GM19023 (cell line): ENCODE measurements around the gene PAEP.

ENCODE experiments used
- ATAC-seq: cut with Tn5 transposase; IDR thresholded peaks from one replicate; pipeline ENCODE4 v1.9.1; 2021; ENCODE audit warnings: mild to moderate bottlenecking, moderate library complexity; ENCODE audit not compliant: unreplicated experiment

PAEP gene

GRCh38 chr9:135612981-135613910, 51.7 kb downstream of the PAEP start:
- ATAC-seq: no peak

DNA sequence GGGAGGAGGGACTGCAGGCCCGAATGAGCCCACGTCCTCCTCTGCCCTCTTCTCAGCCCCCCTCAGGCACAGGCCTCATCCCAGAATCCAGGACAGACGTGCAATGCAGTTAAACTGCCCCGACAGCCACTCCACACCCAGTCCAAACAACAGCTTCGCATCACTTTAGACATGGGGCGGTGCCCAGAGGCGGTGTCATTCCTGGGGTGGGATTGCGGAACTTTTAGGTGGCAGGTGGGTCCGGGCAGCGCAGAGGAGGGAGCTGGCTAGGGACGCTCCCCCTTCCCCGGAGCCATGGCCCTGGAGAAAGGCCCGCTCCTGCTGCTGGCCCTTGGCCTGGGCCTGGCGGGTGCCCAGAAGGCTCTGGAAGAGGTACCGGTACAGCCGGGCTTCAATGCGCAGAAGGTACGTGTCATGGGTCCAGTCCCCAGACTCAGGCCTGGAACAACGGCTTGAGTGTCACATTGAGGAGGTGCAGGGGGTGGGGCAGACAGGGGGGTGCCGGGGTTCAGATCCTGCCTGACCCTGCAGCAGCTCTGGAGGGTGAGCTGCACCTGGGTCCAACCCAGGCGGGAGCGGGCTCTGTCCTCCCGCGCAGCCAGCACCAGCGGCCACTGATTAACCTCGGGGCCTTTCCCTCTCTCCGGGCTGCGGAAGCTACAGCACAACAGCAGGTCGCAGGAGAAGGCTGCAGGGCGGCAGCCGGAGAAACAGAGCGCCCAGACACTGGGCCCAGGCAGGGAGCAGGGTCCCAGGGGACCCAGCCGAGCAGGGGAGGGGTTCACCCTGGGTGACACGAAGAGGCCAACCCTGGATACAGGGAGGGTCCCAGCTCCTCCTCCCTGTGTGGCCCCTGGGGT, 52.6 kb downstream of the PAEP start:
- ATAC-seq: no peak

GRCh38 chr9:135614821-135615665, 53.5 kb downstream of the PAEP start:
- no peak for ATAC-seq

- no peak for ATAC-seq
Measured at GRCh38 chr9:135615666-135616618, 54.4 kb downstream of the PAEP start.
